Duodenal mucosa (tissue), 2 donors: Measurements from ENCODE around the gene ADCY10.

Source experiments
- H3K27ac ChIP-seq: one replicate; pipeline ENCODE4 v1.7.0; 2013; ENCODE audit warnings: low read depth, low read length
- H3K27me3 ChIP-seq, 2 donors: one replicate each; pipeline ENCODE4 v1.7.0; 2013; ENCODE audit warnings: low read length in 2 of 2, control low read depth in 1 of 2; ENCODE audit not compliant: insufficient read depth in 2 of 2, control insufficient read depth in 1 of 2
- H3K36me3 ChIP-seq, 2 donors: one replicate each; pipeline ENCODE4 v1.7.0; 2013; ENCODE audit warnings: low read length in 2 of 2, control low read depth in 1 of 2; ENCODE audit not compliant: insufficient read depth in 2 of 2, control insufficient read depth in 1 of 2
- H3K4me1 ChIP-seq, 2 donors: one replicate each; pipeline ENCODE4 v1.7.0; 2013; ENCODE audit warnings: low read length in 2 of 2, control low read depth in 1 of 2; ENCODE audit not compliant: insufficient read depth in 2 of 2, control insufficient read depth in 1 of 2
- H3K4me3 ChIP-seq, 2 donors: one replicate each; pipeline ENCODE4 v1.7.0; 2013; ENCODE audit warnings: low read length in 2 of 2, low read depth in 1 of 2
- H3K9ac ChIP-seq, 2 donors: one replicate each; pipeline ENCODE4 v1.7.0; 2013; ENCODE audit warnings: low read length in 2 of 2, low read depth in 1 of 2
- H3K9me3 ChIP-seq, 2 donors: one replicate each; pipeline ENCODE4 v1.7.0; 2013; ENCODE audit warnings: low read length in 2 of 2, control low read depth in 1 of 2; ENCODE audit not compliant: control insufficient read depth in 1 of 2

ADCY10 gene, protein sequence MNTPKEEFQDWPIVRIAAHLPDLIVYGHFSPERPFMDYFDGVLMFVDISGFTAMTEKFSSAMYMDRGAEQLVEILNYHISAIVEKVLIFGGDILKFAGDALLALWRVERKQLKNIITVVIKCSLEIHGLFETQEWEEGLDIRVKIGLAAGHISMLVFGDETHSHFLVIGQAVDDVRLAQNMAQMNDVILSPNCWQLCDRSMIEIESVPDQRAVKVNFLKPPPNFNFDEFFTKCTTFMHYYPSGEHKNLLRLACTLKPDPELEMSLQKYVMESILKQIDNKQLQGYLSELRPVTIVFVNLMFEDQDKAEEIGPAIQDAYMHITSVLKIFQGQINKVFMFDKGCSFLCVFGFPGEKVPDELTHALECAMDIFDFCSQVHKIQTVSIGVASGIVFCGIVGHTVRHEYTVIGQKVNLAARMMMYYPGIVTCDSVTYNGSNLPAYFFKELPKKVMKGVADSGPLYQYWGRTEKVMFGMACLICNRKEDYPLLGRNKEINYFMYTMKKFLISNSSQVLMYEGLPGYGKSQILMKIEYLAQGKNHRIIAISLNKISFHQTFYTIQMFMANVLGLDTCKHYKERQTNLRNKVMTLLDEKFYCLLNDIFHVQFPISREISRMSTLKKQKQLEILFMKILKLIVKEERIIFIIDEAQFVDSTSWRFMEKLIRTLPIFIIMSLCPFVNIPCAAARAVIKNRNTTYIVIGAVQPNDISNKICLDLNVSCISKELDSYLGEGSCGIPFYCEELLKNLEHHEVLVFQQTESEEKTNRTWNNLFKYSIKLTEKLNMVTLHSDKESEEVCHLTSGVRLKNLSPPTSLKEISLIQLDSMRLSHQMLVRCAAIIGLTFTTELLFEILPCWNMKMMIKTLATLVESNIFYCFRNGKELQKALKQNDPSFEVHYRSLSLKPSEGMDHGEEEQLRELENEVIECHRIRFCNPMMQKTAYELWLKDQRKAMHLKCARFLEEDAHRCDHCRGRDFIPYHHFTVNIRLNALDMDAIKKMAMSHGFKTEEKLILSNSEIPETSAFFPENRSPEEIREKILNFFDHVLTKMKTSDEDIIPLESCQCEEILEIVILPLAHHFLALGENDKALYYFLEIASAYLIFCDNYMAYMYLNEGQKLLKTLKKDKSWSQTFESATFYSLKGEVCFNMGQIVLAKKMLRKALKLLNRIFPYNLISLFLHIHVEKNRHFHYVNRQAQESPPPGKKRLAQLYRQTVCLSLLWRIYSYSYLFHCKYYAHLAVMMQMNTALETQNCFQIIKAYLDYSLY (N-terminal part only)

DNA sequence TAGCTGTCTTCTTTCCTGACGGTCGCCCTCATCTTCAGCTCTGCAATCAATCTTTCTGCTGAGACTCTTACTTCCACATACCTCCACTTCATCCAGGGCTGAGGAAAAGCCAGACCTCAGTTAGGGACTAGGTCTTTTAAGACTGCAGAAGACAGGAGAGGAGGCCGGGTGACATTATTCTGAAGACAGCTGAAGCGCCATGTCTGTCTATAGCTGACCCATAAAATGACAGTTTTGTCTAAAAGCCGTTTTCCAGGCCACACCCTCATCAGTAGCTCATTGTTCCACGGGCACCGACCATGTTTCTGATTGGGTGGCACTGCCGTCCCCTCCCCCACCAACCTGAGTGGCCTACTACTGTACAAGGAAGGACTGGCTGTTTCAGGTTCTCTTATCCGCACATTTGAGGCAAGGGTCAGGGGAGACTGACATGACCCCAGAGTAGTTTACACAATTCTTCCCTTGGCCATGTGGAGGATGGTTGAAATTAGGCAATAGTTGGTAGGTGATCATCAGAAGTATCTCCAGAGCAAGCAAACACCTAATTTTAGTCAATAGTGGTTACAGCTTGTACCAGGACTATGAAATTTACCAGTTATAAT is at the start of gene ADCY10:
Gene ADCY10, minus strand, starts transcription at position 240 of the 602 bp plus-strand sequence. CDS start 8,994 bp downstream, outside the sequence.
- Histone ChIP-seq H3K9me3 (peaks cover 6 to 8% of the 10 kb centered on the region in 2 donors), H3K36me3 (peaks cover 0 to 18% of the 10 kb centered on the region in 2 donors), H3K4me1 (peaks cover 3 to 11% of the 10 kb centered on the region in 2 donors), H3K4me3 (no peak within 1 kb of the TSS), H3K9ac (no peak within 1 kb of the TSS), H3K27ac (no peak within 1 kb of the TSS), H3K27me3 (no peaks in the 10 kb centered on the region)

DNA sequence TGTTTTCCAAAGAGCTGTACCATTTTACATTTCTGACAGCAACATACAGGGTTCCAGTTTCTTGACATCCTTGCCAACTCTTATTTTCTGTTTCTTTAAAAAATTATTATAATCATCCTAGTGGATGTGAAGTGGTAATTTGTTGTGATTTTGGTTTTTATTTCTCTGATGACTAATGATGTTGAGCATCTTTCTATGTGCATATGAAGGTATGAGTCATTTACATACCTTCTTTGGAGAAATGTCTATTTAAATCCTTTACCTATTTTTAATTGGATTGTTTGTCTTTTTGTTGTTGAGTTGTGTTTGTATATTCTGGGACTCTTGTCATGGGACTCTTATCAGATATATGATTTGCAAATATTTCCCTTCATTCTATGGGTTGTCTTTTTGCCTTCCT is 43.8 kb upstream of the ADCY10 start:
- Histone ChIP-seq H3K27me3 (no peaks in the 10 kb centered on the region), H3K9me3 (no peaks in the 10 kb centered on the region), H3K27ac (no peak overlapping the region), H3K9ac (no peak overlapping the region), H3K4me1 (no peaks in the 10 kb centered on the region), H3K36me3 (peaks cover 8 to 15% of the 10 kb centered on the region in 2 donors), H3K4me3 (no peak overlapping the region)

DNA sequence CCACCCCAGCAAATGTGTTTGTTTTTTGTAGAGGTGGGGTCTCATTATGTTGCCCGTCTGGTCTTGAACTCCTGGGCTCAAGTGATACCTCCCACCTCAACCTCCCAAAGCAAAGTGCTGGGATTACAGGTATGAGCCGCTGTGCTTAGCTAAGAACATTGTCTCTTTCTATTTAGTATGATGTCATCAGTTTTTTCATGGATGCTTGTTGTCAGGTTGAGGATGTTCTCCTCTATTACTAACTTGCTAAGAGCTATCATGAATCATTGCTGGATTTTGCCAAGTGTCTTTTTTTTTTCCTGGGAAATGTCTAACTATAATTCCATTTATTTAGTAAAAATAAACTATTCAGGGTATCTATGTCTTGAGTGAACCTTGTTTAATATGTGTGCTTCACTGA is 42.0 kb upstream of the ADCY10 start:
- no peaks in the 10 kb centered on the region for H3K4me1 ChIP-seq
- H3K27me3 ChIP-seq = no peaks in the 10 kb centered on the region
- peaks cover 11 to 17% of the 10 kb centered on the region in 2 donors for H3K36me3 ChIP-seq
- no peak overlapping the region for H3K9ac ChIP-seq
- H3K9me3 ChIP-seq = no peaks in the 10 kb centered on the region
- H3K4me3 ChIP-seq = no peak overlapping the region
- H3K27ac ChIP-seq = no peak overlapping the region

DNA sequence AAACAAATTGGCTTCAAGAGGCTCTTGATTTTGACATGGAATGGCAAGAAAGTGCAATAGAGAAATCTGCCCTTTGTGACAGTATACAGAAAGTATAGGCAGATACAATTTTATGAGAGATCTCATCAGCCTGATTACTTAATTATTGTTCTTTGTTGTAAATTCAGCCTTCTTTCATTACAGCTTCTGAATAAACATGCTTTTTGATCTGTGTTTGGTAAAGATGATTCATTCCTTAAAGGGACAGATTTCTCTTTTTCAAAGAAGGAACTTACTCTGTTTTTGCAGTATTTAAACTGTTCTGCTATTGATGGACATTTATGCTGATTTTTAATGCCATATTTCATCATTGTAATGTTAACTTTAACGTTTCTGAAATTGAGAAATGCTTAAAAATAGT is 36.6 kb upstream of the ADCY10 start:
- Histone ChIP-seq H3K27ac (no peak overlapping the region), H3K36me3 (peaks cover 7 to 14% of the 10 kb centered on the region in 2 donors), H3K4me1 (peaks cover 7 to 15% of the 10 kb centered on the region in 2 donors), H3K9ac (no peak overlapping the region), H3K9me3 (no peaks in the 10 kb centered on the region), H3K27me3 (no peaks in the 10 kb centered on the region), H3K4me3 (no peak overlapping the region)

DNA sequence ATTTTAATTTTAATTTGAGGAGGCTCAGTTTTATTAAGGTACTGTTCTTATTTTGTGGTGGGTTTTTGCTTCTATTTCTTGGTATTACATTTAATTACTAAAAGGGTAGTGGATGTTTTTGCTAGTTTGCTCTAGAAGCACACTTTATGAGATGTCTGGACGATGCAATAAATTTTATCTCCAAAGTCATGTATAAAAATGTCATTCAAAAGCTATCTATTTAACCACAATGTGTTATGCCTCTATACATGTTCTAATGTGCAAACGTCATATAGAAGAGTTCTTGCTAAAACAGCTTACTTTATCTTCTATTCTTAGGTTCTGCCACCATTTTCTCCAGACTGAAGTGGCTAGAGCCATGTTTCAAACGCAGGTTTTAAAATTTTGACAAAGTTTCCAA is 35.9 kb upstream of the ADCY10 start:
- peaks cover 7 to 12% of the 10 kb centered on the region in 2 donors for H3K36me3 ChIP-seq
- no peak overlapping the region for H3K4me3 ChIP-seq
- no peaks in the 10 kb centered on the region for H3K27me3 ChIP-seq
- no peak overlapping the region for H3K27ac ChIP-seq
- no peaks in the 10 kb centered on the region for H3K9me3 ChIP-seq
- peaks cover 7 to 15% of the 10 kb centered on the region in 2 donors for H3K4me1 ChIP-seq
- no peak overlapping the region for H3K9ac ChIP-seq

DNA sequence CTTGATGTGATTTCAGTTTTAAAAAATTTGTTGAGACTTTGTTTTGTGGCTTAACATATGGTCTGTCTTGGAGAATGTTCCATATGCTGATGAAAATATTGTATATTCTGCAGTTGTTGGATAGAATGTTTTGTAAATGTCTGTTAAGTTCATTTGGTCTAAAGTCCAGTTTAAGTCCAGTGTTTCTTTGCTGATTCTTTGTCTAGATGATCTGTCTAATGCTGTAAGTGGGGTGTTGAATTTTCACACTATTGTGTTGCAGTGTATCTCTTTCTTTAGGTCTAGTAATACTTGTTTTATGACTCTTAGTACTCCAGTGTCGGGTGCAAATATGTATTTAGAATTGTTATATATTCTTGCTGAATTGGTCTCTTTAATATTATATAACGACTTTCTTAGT is 33.8 kb upstream of the ADCY10 start:
- Histone ChIP-seq H3K9ac (no peak overlapping the region), H3K4me1 (peaks cover 7 to 15% of the 10 kb centered on the region in 2 donors), H3K9me3 (no peaks in the 10 kb centered on the region), H3K27me3 (no peaks in the 10 kb centered on the region), H3K4me3 (no peak overlapping the region), H3K27ac (no peak overlapping the region), H3K36me3 (peaks cover 3 to 9% of the 10 kb centered on the region in 2 donors)

DNA sequence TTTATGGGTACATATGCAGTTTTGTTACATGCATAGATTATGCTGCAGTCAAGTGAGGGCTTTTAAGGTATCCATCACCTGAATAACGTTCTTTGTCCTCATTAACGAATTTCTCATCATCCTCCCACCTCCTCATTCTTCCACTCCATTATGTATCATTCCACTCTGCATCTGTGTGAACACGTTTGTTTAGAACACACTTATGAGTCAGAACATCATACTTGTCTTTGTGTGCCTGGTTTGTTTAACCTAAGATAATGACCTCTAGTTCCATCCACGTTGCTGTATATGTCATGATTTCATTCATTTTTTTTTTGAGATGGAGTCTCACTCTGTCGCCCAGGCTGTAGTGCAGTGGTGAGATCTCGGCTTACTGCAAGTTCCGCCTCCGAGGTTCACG is 29.6 kb upstream of the ADCY10 start:
- no peaks in the 10 kb centered on the region for H3K27me3 ChIP-seq
- peaks cover 0 to 8% of the 10 kb centered on the region in 2 donors for H3K4me1 ChIP-seq
- no peaks in the 10 kb centered on the region for H3K9me3 ChIP-seq
- H3K27ac ChIP-seq = no peak overlapping the region
- H3K36me3 ChIP-seq = peaks cover 0 to 4% of the 10 kb centered on the region in 2 donors
- no peak overlapping the region for H3K4me3 ChIP-seq
- no peak overlapping the region for H3K9ac ChIP-seq

DNA sequence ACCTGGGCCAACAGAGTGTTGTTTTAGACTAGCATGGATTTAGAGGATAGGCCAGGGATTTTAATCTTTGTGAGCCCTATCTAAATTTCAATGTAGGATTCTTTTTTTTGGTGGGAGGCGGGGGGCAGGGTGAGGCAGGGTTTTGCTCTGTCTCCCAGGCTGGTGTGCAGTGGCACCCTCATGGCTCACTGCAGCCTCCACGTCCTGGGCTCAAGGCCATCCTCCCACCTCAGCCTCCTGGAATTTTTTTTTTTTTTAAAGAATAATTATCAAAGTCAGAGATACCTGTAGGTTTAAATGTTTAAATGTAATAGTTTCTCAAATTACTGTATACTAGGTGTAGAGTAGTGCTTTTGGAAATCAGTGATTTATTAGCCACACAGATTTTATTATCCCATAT is 26.3 kb upstream of the ADCY10 start:
- H3K9me3 ChIP-seq = no peaks in the 10 kb centered on the region
- peaks cover 0 to 6% of the 10 kb centered on the region in 2 donors for H3K4me1 ChIP-seq
- no peaks in the 10 kb centered on the region for H3K27me3 ChIP-seq
- no peak overlapping the region for H3K4me3 ChIP-seq
- H3K27ac ChIP-seq = no peak overlapping the region
- no peak overlapping the region for H3K9ac ChIP-seq
- H3K36me3 ChIP-seq = peaks cover 0 to 4% of the 10 kb centered on the region in 2 donors

DNA sequence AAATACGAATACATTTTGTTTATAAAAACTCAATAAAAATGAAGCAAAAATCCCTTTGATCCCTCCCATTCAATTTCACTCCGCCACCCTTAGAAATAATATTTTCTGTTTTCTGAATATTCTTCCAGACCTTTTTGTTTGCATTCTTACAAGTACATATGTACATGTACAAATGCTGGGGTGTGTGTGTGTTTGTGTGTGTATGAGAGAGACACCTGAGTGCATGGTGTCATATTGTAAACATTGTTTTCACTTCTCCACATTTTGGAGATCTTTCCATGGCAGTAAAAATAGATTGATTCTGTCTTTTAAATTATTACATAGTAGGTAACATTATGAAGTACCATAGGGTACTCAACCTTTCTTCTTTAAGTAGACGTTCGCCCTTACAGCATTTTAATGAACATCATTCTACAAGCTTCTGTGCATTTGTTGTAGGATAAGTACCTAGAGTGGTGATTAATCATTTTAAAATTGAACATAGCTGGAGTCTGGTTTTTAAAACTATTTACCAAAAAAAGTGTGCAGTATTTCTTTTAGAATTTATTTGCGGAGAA is 24.2 kb upstream of the ADCY10 start:
- Histone ChIP-seq H3K4me3 (peak overlapping the region; percentile 92 to 93), H3K4me1 (peaks cover 7 to 11% of the 10 kb centered on the region in 2 donors), H3K9ac (peak overlapping the region in 1 of 2 donors; percentile 95), H3K27me3 (no peaks in the 10 kb centered on the region), H3K36me3 (no peaks in the 10 kb centered on the region), H3K9me3 (no peaks in the 10 kb centered on the region), H3K27ac (no peak overlapping the region)
